ENCODE results near the gene PHACTR3.

DNA sequence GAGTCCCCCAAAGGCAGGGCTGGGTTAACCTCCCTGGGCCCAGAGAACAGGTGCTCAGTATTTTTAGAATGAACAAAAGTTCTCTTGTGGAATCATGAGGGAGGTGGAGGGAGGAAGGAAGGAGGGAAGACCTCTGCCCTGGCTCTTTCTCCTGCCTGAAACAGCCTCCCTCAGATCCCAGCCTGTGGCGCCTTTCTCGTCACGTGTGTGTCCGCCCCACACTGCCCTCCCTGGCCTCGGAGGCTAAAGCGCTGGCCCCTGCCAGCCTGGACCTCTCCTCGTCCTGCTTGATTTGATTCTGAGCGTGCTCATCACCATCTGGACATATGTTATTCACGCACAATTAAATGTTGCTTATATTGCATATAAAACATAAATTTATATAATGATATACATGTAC, 40.9 kb downstream of the PHACTR3 start:
- no peak for TF ChIP-seq POLR2AphosphoS5 (IDR thresholded peaks at IDR 0.05)
- TF ChIP-seq, protein P1, sequence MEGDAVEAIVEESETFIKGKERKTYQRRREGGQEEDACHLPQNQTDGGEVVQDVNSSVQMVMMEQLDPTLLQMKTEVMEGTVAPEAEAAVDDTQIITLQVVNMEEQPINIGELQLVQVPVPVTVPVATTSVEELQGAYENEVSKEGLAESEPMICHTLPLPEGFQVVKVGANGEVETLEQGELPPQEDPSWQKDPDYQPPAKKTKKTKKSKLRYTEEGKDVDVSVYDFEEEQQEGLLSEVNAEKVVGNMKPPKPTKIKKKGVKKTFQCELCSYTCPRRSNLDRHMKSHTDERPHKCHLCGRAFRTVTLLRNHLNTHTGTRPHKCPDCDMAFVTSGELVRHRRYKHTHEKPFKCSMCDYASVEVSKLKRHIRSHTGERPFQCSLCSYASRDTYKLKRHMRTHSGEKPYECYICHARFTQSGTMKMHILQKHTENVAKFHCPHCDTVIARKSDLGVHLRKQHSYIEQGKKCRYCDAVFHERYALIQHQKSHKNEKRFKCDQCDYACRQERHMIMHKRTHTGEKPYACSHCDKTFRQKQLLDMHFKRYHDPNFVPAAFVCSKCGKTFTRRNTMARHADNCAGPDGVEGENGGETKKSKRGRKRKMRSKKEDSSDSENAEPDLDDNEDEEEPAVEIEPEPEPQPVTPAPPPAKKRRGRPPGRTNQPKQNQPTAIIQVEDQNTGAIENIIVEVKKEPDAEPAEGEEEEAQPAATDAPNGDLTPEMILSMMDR (IDR thresholded peaks at IDR 0.05) = no peak
- TF ChIP-seq POLR2A (IDR thresholded peaks at IDR 0.05) = no peak

All from suprapubic skin (tissue), 4 donors.